Fibroblast of skin of left biceps (primary cell): ENCODE data around the gene MAEA.

Source experiments
- DNase-seq, 2 experiments: peaks; one replicate each; pipeline ENCODE4 v3.0.0-alpha.2; 2013; ENCODE audit warnings: low read depth in 2 of 2

The MAEA gene

GRCh38 chr4:1353186-1354055 lies 63.7 kb downstream of the MAEA start:
- no peak for DNase-seq

DNA sequence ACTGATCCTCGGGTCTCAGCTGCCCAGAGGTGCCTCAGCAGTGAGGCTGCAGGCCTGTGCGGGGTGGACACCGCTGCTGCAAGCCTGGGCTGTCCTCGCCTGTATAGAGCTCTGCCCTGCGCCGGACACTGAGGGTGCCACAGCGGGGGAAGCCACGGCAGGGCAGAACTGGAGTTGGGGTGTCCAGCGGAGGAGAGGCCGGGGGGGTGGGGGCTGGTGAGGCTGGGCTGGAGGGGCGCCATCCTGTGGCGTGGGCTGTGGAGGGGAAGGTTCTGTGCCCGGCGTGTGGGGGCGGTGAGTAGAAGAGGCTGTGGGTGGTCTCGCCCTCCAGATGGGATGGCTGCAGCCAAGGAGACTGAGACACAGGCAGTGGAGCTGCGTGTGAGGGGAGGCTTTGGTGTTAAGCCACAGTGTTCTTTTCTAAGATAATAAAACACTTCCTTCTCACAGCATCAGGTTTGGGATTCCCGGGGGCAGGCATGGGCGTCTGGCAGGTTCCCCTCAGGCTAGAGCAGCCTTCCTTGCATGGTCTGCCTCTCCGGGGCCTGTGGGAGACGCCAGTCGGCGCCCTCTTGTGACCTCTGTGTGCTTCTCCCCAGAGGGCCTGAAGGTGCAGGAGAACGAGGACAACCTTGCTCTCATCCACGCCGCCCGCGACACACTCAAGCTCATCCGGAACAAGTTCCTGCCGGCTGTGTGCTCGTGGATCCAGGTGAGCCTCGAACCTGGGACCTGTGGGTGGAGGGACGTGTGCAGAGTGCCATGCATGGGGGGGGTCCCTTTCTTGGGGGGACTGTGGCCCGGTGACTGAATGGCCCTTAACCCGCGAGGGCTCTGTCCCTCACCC lies 64.7 kb downstream of the MAEA start:
- no peak for DNase-seq

DNA sequence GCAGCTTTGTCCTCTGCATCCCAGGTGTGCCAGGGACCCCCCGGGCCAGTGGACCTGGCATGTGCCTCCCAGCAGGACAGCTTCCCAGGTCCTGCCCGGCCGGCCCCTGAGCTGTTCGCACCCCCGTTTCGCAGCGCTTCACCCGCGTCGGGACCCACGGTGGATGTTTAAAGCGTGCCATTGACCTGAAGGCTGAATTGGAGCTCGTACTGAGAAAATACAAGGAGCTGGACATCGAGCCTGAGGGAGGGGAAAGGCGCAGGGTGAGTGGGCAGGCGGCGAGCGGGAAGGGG lies 65.2 kb downstream of the MAEA start:
- no peak for DNase-seq

DNA sequence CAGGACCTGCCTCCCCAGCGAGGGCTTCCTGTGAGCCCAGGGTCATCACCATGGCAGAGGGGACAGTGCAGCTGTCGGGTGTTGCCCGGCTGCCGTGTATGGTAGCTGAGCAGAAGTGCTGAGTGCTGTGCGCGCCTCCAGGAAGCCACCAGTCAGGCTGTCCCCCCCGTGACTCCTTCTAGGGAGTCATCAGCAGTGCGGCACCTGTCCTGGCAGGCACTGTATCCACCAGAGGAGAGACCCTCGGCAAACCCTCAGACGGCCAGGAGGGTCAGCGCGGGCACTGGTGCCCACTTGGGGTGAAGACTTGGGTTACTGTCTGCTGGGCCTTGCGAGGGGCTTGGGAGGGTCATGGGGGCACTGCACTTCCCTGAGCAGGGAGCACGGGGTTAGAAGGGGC lies 65.7 kb downstream of the MAEA start:
- DNase-seq, result no peak

- no peak for DNase-seq
Observed at GRCh38 chr4:1356181-1356998, 66.7 kb downstream of the MAEA start.

- no peak for DNase-seq
Observed at GRCh38 chr4:1357356-1358248, 67.9 kb downstream of the MAEA start.

GRCh38 chr4:1358421-1359143 lies 68.9 kb downstream of the MAEA start:
- no peak for DNase-seq

DNA sequence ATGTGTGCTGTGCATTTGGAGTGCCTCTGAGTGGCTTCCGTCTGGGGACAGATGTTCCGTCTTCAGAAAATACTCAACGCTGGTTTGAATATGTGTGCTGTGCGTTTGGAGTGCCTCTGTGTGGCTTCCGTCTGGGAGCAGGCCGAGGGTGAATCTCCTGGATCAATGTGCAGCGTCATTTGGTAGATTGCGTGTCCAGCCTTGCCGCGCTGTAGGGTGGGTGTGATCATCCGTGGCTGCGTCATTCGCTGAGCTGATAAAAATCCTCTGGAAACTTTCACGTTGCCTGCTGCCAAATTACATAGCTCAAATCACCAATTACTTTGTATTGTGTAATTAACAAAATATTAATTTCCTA lies 69.4 kb downstream of the MAEA start:
- no peak for DNase-seq

DNA sequence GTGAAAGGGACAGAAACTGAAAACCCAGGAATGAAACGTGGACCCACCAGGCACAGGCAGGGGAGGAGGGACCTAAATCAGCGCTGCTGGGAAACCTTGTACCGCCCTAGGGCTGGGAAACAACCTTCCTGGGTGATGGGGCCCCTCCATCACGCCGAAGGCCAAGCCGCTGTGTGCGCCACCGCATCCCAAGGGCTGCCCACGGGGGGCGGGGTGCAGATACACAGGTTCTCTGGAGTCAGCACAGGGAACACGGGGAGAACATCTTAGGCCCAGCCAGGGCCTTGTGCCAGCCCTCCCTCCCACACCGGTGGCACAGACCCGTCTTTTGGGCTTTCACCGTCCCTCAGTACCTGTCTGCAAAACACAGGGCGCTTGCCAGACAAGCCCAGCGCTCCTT lies 70.3 kb downstream of the MAEA start:
- no peak for DNase-seq

DNA sequence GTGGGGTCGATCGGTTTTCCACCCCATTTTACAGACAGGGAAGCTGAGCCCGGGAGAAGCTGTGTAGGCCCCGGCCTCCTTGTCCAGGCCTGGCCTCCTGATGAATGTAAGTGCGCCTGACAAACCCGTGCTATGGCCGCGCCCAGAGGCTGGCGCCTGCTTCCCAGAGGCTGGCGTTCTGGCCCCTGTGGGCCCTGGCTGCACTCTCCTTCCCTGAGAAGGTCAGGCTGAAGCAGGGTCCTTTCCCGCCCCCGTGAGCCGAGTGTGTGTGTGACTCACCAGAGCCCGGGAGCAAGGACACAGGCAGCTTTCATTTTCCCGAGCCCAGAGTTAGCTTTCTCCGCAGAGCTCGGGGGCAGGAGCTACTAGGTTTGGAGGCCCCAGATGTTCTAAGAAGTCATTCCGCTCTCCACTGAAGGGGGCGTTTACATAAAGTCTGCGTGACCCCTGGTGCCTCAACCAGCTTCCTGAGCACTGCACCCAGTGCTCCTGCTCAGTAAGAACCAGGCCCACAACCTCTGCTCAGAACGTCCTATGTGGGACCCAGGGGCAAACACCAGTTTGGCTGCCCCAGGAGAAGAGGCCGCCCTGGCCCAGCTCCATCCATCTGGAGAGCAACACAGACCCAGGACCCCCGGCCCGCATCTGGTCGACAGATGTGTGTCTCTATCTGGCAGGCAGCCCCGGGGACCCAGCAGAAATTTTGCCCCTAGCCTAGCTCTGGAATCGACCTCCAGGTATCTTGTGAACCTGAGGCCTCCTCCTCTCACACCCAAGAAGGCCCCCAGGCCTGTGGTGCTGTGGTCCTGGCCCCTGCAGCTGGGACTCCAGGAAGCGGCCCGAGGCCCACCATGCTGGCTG lies 71.0 kb downstream of the MAEA start:
- DNase-seq, result no peak

- no peak for DNase-seq
Observed at GRCh38 chr4:1361431-1361830, 71.7 kb downstream of the MAEA start.

DNA sequence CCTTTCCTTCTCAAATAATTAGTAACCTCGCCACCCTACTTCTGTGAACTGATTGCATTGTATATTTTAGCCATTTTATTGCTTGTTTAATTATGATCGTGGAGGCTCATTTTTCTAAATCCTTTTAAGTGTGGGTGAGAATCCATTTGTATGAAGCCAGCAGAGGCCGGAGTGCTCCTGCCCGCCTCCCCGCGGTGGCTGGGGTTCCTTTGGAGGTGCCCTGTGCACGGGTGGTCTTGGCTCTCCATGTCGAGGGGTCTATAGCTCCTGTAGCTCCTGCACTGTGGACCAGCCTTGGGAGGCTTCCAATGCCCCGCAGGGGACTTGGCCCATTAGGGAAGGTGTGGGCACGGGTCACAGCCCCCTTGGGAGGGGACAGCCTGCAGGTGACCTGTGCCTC lies 72.4 kb downstream of the MAEA start:
- DNase-seq, result no peak

DNA sequence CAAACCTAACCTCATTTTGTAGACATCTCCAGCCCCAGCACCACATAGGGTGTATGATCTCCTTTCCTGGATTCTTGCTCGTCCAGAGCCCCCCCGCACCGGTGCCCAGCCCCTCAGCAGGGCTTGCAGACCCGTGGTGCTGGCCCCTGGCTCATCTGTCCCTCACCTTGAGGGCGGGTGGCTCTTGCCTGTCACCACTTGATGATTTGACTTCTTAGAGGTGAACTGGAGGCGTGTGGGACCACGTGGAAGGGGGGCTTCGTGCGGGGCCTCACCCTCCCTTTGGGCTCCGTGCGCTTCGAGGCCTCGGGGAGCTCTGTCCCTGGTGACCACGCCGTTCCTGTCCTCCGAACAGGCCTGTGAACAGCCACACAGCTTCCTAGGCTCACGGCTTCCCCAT lies 72.8 kb downstream of the MAEA start:
- no peak for DNase-seq

- no peak for DNase-seq
Observed at GRCh38 chr4:1363513-1363912, 73.8 kb downstream of the MAEA start.

DNA sequence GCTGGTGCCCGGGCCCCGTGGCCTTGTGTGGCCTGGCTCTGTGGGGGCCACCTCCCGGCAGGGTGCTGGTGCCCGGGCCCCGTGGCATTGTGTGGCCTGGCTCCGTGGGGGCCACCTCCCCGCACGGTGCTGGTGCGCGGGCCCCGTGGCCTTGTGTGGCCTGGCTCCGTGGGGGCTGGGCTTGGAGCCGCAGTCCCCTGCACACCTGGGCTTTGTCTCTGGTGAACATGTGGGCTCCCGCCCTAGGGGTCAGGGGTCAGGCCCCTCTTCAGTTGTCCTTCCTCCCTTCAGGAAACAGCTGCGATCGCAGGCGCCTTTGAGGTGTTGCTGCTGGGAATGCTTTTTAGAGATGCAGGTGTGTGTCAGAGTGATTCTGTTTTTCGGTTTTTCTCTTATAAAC lies 74.5 kb downstream of the MAEA start:
- no peak for DNase-seq

DNA sequence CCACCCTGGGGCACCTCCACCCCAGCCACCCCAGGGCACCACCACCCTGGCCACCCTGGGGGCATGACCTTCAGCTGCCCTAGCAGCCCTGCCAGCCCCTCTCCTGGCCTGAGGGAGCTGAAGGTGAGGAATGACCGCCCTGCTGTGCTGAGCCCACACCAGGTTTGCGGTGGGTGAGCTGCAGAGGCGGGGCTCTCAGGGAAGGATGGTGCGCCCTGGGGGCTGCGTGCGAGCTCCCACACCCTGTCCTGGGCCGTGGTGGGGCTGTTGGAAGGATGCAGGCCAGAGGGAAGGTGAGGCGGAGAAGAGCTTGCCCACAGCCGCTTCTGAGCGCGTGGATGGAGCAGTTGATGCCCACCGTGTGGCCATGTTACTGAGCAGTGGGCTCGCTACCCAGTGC lies 75.1 kb downstream of the MAEA start:
- DNase-seq, result no peak

GRCh38 chr4:1365271-1366178 lies 75.8 kb downstream of the MAEA start:
- DNase-seq, result no peak

GRCh38 chr4:1366371-1367229 lies 76.9 kb downstream of the MAEA start:
- no peak for DNase-seq
